NCI-H2171 treated with DMSO at 0.1 percent for 48 hours (cell line): ENCODE data around the gene NPY.
A peak's percentile ranks its signal among the peaks of the same experiment; 100 is the strongest.

Experiments
- DNase-seq: peaks from one replicate; lab custom pipeline; 2025; lab: John Stamatoyannopoulos, UW

Gene NPY

DNA sequence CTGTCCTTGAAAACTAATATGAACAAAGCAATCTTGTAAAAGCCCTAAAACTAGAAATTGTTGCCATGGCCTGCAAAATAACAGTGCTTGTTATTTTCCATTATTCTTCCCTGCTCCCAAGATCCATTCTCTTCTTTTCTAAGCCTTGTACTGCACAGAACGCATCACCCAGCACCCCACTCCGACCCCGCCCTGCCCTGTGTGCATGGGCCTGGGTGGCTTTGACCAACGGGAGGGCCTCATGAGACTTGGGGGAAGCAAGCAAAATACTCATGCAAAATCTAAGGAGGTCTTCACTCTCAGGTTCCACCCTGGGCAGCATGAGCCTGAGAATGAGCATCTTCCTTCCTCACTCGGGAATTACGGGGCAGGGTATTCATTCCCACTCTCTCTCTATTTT is 32.4 kb downstream of the NPY start:
- DNase-seq = no peak

DNA sequence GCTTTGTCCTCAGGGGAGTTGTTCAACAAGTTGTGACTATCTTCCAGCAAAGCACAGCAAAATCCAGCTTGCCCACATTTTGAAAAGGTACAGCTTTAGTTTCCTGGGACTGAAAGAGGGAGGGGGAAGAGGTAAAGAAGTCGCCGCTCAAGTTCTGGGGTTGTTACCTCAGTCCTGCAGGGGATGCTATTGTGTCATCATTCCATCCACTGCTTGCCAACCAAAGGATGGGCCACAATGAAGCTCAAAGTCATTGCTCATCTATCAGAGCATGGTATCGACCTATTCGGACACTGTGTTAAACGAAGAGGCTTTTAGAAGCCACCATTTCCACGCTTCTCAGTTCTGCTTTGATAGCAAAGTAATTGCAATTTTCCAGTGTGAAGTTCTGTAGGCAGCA is 34.3 kb downstream of the NPY start:
- DNase-seq = no peak

DNA sequence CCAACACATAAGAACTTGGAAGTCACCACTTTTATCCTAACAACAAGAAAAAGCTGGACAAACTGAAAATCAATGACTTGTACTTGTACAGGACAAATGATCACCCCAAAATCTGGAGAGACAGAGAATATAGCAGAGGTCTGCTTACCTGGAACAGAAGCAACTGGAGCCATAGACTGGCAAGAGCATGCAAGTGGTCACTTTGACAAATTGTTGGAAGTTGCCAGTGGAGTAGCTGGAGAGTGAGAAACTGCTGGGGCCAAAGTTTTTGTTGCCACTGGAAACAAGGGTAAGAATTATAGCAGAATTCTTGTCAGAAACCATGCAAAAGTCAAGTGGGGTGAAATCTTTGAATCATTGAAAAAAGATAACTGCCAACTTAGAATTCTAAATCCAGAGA is 35.2 kb downstream of the NPY start:
- DNase-seq = no peak

DNA sequence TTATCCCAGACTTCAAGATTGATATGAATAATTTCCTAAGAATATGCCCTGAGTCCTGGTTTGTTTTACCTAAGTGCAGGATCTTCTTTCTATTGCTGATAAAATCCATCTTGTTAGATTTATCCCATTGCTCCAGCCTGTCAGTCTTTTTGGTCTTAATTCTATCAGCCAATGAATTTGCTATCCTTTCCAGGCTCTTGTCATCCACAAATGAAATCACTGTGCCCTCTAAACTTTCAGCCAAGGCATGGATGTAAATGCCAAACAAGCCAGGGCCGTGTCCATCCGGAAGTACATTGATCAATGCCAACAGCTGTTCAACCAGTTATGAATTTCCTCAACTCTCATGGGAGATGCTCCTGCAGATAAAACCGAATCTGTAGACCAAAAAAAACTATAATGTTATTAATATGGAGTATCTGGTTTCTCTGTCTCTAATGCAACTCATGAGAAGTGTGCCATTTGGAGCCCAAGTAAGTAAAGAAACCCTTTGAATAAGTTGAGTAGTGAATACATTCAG is 40.0 kb downstream of the NPY start:
- peak; percentile 41 for DNase-seq

DNA sequence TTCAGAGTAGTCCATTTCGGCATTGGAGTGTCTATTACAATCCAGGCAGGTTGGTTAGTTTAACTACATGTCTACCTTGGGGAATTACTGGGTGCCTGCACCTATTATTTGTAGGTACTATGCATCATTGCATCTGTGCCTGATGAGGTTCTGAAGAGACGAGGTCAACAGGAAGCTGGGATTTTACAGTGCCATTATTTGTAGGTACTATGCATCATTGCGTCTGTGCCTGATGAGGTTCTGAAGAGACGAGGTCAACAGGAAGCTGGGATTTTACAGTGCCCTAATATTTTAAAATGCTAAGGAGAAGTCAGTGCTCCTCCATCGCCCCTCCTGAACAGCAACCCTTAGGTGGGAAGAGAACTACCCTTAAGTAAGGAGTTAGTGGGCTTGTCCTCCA is 41.7 kb downstream of the NPY start:
- no peak for DNase-seq

DNA sequence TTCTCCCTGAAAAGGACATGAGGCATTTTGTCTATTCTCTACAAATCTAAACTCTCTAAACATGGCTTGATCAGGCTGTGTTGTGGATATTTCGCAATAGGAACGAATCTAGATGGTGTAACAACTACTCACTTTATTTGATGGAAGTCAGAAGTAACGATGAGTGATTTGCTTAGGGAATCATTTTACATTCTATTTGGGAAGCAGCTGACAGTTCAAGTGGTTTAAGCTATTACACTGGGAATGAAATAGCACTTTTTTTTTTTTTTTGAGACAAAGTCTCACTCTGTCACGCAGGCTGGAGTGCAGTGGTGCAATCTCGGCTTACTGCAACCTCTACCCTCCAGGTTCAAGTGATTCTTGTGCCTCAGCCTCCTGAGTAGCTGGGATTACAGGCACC is 44.1 kb downstream of the NPY start:
- DNase-seq = peak; percentile 66

DNA sequence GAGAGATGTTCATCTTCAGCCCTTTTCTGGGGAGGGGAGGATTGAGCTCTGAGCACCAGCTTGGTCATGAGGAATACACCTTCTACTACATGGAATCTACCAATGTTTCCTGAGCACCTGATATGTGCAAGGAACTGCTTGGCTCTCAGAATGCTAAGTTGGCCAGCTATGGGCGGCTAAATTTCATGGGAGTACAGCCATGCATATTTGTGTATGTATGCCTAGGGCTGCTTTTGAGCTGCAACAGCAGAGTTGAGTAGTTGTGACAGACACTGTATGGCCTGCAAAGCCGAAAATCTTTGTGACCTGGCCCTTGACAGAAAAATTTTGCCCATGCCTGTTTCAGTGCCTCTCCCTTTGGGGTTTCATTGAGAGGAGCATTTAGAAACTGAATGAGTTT is 44.9 kb downstream of the NPY start:
- DNase-seq = no peak

DNA sequence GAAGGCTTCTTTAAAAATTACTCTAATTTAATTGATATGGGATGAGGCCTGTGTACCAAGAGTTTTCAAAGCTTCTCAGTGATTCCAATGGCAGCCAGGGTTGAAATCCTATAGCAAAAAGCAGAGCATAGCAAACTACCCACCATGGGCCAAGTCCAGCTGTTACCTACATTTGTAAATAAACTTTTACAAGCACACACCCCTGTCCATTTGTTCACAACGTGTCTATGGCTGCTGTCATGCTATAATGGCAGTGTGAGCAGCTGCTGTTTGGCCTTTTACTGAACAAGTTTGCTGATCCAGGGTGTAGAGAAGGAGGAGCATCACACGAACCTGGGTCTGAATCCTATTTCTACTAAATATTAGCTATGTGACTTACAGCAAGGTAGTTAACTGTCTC is 50.0 kb downstream of the NPY start:
- peak; percentile 41 for DNase-seq

DNA sequence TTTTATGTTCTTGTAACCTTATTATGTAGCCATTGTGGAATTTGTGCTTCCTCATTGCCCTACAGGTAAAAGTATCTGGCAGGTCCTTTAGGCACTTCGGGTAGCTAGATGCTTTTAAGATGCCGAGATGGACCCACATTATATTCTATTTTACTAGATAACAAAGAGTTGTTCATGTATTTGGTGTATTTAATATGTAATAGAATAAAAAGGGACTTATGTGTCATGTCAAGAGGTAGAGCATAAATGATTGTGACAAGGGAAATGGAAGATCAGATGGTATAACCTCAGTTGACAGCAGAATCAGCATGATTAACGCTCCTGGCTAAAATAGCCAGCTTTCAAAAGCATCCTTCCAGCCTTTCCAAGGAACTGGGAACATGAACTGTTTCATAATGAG is 50.6 kb downstream of the NPY start:
- DNase-seq = no peak

DNA sequence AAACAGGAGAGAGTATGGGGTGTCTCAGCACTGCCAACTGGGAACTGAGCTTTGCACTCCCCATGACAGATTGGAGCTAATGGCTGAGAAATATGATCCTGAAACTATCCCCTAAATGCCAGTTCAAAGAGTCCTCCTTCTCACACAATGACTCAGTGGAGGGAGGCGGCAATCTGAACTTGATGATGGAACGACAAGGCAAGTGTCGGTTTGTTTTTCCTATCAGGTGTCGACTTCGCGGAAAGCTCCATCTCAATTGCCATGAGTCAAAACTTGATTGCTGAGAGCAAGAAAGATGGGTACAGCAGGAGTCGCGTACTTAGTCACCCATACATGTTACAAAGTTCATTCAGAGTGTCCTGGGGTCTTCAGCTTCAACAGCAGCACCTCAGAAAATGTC is 52.5 kb downstream of the NPY start:
- DNase-seq = peak; percentile 92

DNA sequence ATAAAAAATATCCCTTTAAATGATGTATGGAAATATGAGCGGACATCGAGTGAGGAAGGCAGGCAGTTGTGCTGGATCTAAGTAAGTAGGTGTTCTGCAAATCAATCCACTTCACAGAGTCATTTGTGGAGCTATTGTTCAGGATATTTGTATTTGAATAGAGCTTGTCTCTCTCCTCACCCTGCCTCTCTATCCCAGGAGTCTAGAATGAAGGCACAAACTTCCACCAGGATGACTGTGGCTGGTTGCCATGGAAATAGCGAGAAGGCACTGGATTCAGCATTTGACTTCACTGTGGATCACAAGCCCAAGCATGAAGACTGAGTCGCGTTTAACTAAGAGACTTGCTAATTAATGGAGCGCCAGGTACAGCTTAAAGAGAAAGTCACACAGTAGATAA is 53.2 kb downstream of the NPY start:
- DNase-seq = no peak

DNA sequence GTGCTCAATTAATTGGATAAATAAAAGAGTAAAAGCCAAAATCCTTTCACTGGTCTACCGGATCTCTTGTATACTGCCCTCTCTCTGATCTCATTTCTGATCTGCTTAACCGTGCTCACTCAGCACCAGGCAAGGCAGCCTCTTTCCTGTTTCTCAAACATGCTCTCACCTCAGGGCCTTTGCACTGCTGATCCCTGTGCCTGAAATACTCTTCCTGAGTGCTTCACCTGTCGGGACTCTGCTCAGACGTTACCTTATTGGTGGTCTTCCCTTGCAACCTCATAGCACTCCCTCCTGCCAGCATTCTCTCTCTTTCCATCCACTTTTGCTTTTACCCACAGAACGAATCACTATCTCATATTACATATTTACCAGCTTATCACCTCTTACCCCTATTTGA is 55.6 kb downstream of the NPY start:
- DNase-seq = no peak

DNA sequence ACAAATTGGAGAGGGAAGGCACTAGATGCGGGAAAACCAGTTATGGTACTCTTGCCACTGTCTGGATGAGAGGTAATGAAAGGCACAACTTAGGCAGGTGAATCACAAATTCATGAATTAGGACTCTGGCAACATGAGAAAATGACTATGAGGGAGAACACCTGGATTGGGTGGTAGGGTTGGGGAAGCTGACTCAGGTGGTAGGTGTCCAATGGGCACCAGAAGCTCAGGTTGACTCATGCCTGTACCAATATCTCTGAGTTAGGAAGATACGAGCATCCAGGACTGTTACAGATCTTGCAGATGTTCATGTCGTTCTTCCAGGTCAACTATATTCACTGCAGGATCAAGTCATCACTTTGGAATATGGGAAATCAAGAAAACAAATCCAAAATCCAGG is 56.7 kb downstream of the NPY start:
- no peak for DNase-seq
